ENCODE results near the gene SMCO4.

DNA sequence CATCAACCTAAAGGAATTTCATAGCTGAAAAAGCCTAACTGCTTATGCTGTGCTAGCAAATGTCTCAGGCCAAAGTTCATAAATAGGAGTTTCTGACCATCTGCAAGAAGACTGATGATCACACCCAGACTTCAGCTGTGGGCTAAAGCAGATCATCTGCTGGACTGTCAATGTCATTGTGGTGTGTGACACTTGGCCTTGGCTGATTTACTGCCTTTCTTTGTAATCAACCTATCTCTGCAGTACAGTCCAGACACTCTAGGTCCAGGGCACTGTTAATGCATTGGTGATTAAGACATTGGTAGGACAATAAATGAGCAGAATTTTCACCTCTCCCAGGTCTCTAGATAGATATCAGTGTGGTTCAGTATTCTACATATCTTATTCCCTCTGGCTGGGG is 40.3 kb upstream of the SMCO4 start:
- TF ChIP-seq, protein P1, sequence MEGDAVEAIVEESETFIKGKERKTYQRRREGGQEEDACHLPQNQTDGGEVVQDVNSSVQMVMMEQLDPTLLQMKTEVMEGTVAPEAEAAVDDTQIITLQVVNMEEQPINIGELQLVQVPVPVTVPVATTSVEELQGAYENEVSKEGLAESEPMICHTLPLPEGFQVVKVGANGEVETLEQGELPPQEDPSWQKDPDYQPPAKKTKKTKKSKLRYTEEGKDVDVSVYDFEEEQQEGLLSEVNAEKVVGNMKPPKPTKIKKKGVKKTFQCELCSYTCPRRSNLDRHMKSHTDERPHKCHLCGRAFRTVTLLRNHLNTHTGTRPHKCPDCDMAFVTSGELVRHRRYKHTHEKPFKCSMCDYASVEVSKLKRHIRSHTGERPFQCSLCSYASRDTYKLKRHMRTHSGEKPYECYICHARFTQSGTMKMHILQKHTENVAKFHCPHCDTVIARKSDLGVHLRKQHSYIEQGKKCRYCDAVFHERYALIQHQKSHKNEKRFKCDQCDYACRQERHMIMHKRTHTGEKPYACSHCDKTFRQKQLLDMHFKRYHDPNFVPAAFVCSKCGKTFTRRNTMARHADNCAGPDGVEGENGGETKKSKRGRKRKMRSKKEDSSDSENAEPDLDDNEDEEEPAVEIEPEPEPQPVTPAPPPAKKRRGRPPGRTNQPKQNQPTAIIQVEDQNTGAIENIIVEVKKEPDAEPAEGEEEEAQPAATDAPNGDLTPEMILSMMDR (IDR thresholded peaks at IDR 0.05) = no peak
- TF ChIP-seq POLR2A (IDR thresholded peaks at IDR 0.05) = no peak
- no peak for TF ChIP-seq POLR2AphosphoS5 (IDR thresholded peaks at IDR 0.05)

Measured in sigmoid colon (tissue), 4 donors.